ENCODE measurements around the gene CFAP97D2.
A peak's percentile ranks its signal among the peaks of the same experiment; 100 is the strongest.

Gene CFAP97D2

GRCh38 chr13:114134111-114134943 lies 44.7 kb upstream of the CFAP97D2 start:
- DNase-seq: peak in 1 of 3 donors; percentile 20
- H3K4me3 ChIP-seq (ENCODE audit: insufficient read depth, low read depth, low read length, poor library complexity, severe bottlenecking): no peak overlapping the region
- peaks cover 25% of the 10 kb centered on the region for H3K4me1 ChIP-seq (ENCODE audit: control insufficient read depth, insufficient read depth, low read length, poor library complexity, severe bottlenecking)
- H3K9me3 ChIP-seq (ENCODE audit: control insufficient read depth, low read length): no peaks in the 10 kb centered on the region
- no peaks in the 10 kb centered on the region for H3K27me3 ChIP-seq (replicated peaks; ENCODE audit: control insufficient read depth, insufficient read depth, low read length, poor library complexity, severe bottlenecking)
- peaks cover 5% of the 10 kb centered on the region for H3K36me3 ChIP-seq (ENCODE audit: control insufficient read depth, insufficient read depth, low read length)
- H3K27ac ChIP-seq (ENCODE audit: insufficient read depth, low read length, poor library complexity, severe bottlenecking): peak overlapping the region; percentile 44

- no peak overlapping the region for H3K4me3 ChIP-seq (ENCODE audit: insufficient read depth, low read depth, low read length, poor library complexity, severe bottlenecking)
- no peaks in the 10 kb centered on the region for H3K27me3 ChIP-seq (replicated peaks; ENCODE audit: control insufficient read depth, insufficient read depth, low read length, poor library complexity, severe bottlenecking)
- peak overlapping the region; percentile 44 for H3K27ac ChIP-seq (ENCODE audit: insufficient read depth, low read length, poor library complexity, severe bottlenecking)
- peaks cover 20% of the 10 kb centered on the region for H3K4me1 ChIP-seq (ENCODE audit: control insufficient read depth, insufficient read depth, low read length, poor library complexity, severe bottlenecking)
- no peaks in the 10 kb centered on the region for H3K9me3 ChIP-seq (ENCODE audit: control insufficient read depth, low read length)
- H3K36me3 ChIP-seq (ENCODE audit: control insufficient read depth, insufficient read depth, low read length): peaks cover 5% of the 10 kb centered on the region
- no peak for DNase-seq
These were observed 44.0 kb upstream of the CFAP97D2 start for GRCh38 chr13:114134944-114135610.

GRCh38 chr13:114135731-114136171 lies 43.3 kb upstream of the CFAP97D2 start:
- H3K27me3 ChIP-seq (replicated peaks; ENCODE audit: control insufficient read depth, insufficient read depth, low read length, poor library complexity, severe bottlenecking): no peaks in the 10 kb centered on the region
- peaks cover 5% of the 10 kb centered on the region for H3K36me3 ChIP-seq (ENCODE audit: control insufficient read depth, insufficient read depth, low read length)
- H3K9me3 ChIP-seq (ENCODE audit: control insufficient read depth, low read length): no peaks in the 10 kb centered on the region
- H3K4me1 ChIP-seq (ENCODE audit: control insufficient read depth, insufficient read depth, low read length, poor library complexity, severe bottlenecking): peaks cover 20% of the 10 kb centered on the region
- H3K27ac ChIP-seq (ENCODE audit: insufficient read depth, low read length, poor library complexity, severe bottlenecking): no peak overlapping the region
- no peak overlapping the region for H3K4me3 ChIP-seq (ENCODE audit: insufficient read depth, low read depth, low read length, poor library complexity, severe bottlenecking)
- DNase-seq: no peak

GRCh38 chr13:114136576-114136975 lies 42.5 kb upstream of the CFAP97D2 start:
- Histone ChIP-seq H3K4me3 (ENCODE audit: insufficient read depth, low read depth, low read length, poor library complexity, severe bottlenecking) (no peak overlapping the region), H3K36me3 (ENCODE audit: control insufficient read depth, insufficient read depth, low read length) (no peaks in the 10 kb centered on the region), H3K27ac (ENCODE audit: insufficient read depth, low read length, poor library complexity, severe bottlenecking) (no peak overlapping the region), H3K4me1 (ENCODE audit: control insufficient read depth, insufficient read depth, low read length, poor library complexity, severe bottlenecking) (peaks cover 27% of the 10 kb centered on the region), H3K9me3 (ENCODE audit: control insufficient read depth, low read length) (no peaks in the 10 kb centered on the region), H3K27me3 (replicated peaks; ENCODE audit: control insufficient read depth, insufficient read depth, low read length, poor library complexity, severe bottlenecking) (no peaks in the 10 kb centered on the region)
- no peak for DNase-seq

GRCh38 chr13:114140131-114140905 lies 38.7 kb upstream of the CFAP97D2 start:
- no peaks in the 10 kb centered on the region for H3K9me3 ChIP-seq (ENCODE audit: control insufficient read depth, low read length)
- peak overlapping the region; percentile 76 for H3K27ac ChIP-seq (ENCODE audit: insufficient read depth, low read length, poor library complexity, severe bottlenecking)
- no peaks in the 10 kb centered on the region for H3K36me3 ChIP-seq (ENCODE audit: control insufficient read depth, insufficient read depth, low read length)
- no peaks in the 10 kb centered on the region for H3K27me3 ChIP-seq (replicated peaks; ENCODE audit: control insufficient read depth, insufficient read depth, low read length, poor library complexity, severe bottlenecking)
- DNase-seq: peak in 1 of 3 donors; percentile 38
- peak overlapping the region; percentile 27 for H3K4me3 ChIP-seq (ENCODE audit: insufficient read depth, low read depth, low read length, poor library complexity, severe bottlenecking)
- peaks cover 54% of the 10 kb centered on the region for H3K4me1 ChIP-seq (ENCODE audit: control insufficient read depth, insufficient read depth, low read length, poor library complexity, severe bottlenecking)

GRCh38 chr13:114140906-114141250 lies 38.2 kb upstream of the CFAP97D2 start:
- H3K9me3 ChIP-seq (ENCODE audit: control insufficient read depth, low read length): no peaks in the 10 kb centered on the region
- peak overlapping the region; percentile 27 for H3K4me3 ChIP-seq (ENCODE audit: insufficient read depth, low read depth, low read length, poor library complexity, severe bottlenecking)
- DNase-seq: no peak
- no peaks in the 10 kb centered on the region for H3K36me3 ChIP-seq (ENCODE audit: control insufficient read depth, insufficient read depth, low read length)
- no peaks in the 10 kb centered on the region for H3K27me3 ChIP-seq (replicated peaks; ENCODE audit: control insufficient read depth, insufficient read depth, low read length, poor library complexity, severe bottlenecking)
- peaks cover 60% of the 10 kb centered on the region for H3K4me1 ChIP-seq (ENCODE audit: control insufficient read depth, insufficient read depth, low read length, poor library complexity, severe bottlenecking)
- peak overlapping the region; percentile 76 for H3K27ac ChIP-seq (ENCODE audit: insufficient read depth, low read length, poor library complexity, severe bottlenecking)

GRCh38 chr13:114141261-114141996 lies 37.6 kb upstream of the CFAP97D2 start:
- Histone ChIP-seq H3K27me3 (replicated peaks; ENCODE audit: control insufficient read depth, insufficient read depth, low read length, poor library complexity, severe bottlenecking) (no peaks in the 10 kb centered on the region), H3K4me3 (ENCODE audit: insufficient read depth, low read depth, low read length, poor library complexity, severe bottlenecking) (peak overlapping the region; percentile 10), H3K27ac (ENCODE audit: insufficient read depth, low read length, poor library complexity, severe bottlenecking) (peak overlapping the region; percentile 76), H3K4me1 (ENCODE audit: control insufficient read depth, insufficient read depth, low read length, poor library complexity, severe bottlenecking) (peaks cover 65% of the 10 kb centered on the region), H3K9me3 (ENCODE audit: control insufficient read depth, low read length) (no peaks in the 10 kb centered on the region), H3K36me3 (ENCODE audit: control insufficient read depth, insufficient read depth, low read length) (no peaks in the 10 kb centered on the region)
- DNase-seq: no peak

- H3K27ac ChIP-seq (ENCODE audit: insufficient read depth, low read length, poor library complexity, severe bottlenecking): peak overlapping the region; percentile 78
- H3K4me3 ChIP-seq (ENCODE audit: insufficient read depth, low read depth, low read length, poor library complexity, severe bottlenecking): peak overlapping the region; percentile 11
- H3K27me3 ChIP-seq (replicated peaks; ENCODE audit: control insufficient read depth, insufficient read depth, low read length, poor library complexity, severe bottlenecking): no peaks in the 10 kb centered on the region
- H3K36me3 ChIP-seq (ENCODE audit: control insufficient read depth, insufficient read depth, low read length): no peaks in the 10 kb centered on the region
- no peak for DNase-seq
- no peaks in the 10 kb centered on the region for H3K9me3 ChIP-seq (ENCODE audit: control insufficient read depth, low read length)
- peaks cover 72% of the 10 kb centered on the region for H3K4me1 ChIP-seq (ENCODE audit: control insufficient read depth, insufficient read depth, low read length, poor library complexity, severe bottlenecking)
These were observed 36.9 kb upstream of the CFAP97D2 start for GRCh38 chr13:114142137-114142550.

GRCh38 chr13:114142640-114143490 lies 36.2 kb upstream of the CFAP97D2 start:
- Histone ChIP-seq H3K4me3 (ENCODE audit: insufficient read depth, low read depth, low read length, poor library complexity, severe bottlenecking) (peak overlapping the region; percentile 11), H3K4me1 (ENCODE audit: control insufficient read depth, insufficient read depth, low read length, poor library complexity, severe bottlenecking) (peaks cover 77% of the 10 kb centered on the region), H3K27ac (ENCODE audit: insufficient read depth, low read length, poor library complexity, severe bottlenecking) (peak overlapping the region; percentile 78), H3K27me3 (replicated peaks; ENCODE audit: control insufficient read depth, insufficient read depth, low read length, poor library complexity, severe bottlenecking) (no peaks in the 10 kb centered on the region), H3K36me3 (ENCODE audit: control insufficient read depth, insufficient read depth, low read length) (no peaks in the 10 kb centered on the region), H3K9me3 (ENCODE audit: control insufficient read depth, low read length) (no peaks in the 10 kb centered on the region)
- DNase-seq: peak; percentile 66 to 74 (median 70)

Data from effector memory CD4-positive, alpha-beta T cell (primary cell).